ENCODE data around the gene CD33.

Gene CD33

DNA sequence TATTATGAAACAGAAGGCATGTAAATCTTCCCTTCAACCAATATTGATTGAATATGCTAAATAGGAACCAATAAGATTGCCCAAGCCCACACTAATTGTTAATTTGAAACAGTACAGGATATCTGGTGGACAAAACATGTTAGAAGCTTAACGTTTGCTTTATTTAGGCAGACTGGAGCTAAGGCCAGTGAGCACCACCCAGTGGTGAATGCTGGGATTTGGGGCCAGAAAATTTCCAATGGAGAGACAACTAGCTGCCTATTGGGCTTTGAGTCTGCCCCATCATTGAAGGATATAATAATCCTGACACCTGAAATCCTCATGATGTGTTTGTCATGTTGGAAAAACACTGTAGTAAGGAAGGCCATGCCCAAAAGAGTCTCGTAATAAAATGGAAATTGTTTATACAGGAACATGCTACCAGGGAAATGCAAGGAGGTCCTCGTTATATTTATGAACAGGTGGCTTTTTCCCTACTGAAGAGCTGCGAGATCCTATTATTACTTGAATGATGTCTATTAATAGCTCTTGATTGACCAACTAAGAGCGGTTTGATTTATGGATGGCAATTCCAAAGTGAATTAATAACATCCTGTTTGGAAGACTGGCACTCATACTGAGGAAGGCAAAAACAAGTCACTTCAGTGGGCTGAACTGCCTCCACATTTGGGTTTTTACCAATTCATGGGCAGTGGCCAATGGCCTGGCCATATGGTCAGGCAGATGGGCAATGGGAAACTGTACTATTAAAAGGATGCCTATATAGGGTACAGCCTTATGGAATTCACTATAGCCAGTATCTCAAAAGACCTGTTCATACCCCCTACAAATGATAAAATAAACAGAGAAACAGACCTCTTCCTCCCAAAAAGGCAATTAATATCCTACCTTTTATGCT, 34.7 kb downstream of the CD33 start:
- peak; percentile 51 for DNase-seq

GRCh38 chr19:51263808-51264207, 38.9 kb downstream of the CD33 start:
- no peak for DNase-seq

GRCh38 chr19:51271067-51271466, 46.2 kb downstream of the CD33 start:
- no peak for DNase-seq

GRCh38 chr19:51272183-51272810, 47.4 kb downstream of the CD33 start:
- DNase-seq, result no peak

DNA sequence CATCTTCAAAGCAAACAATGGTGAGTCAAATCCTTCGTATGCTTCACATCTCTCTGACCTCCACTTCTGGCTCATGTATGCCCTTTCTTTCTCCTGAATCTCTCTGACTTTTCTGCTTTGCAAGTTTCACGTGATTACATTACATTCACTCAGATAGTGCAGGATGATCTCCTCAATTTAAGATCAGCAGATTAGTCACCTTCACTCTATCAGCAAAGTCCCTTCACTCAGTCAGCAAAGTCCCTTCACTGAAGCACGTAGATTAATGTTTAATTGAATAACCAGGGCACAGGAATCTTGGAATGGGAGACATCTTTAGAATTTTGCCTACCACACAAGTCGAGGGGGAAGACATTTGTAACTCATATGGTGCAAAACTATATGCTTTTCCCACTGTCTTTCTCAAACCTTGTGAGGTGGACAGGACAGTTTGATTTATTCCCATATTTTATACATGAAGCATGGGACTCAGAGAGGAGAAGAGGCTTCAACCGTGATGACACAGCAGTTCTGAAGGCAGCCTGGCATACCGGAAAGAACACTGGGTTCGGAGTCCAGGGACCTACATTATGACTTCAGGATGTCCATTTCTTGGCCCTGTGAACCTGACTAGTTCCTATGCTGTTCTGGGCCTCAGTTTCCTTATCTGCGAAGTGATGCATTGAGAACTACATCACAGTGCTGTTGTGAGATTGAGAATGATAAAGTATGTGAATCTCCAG, 49.3 kb downstream of the CD33 start:
- no peak for DNase-seq

GRCh38 chr19:51277112-51277511, 52.2 kb downstream of the CD33 start:
- DNase-seq, result no peak

GRCh38 chr19:51282335-51282734, 57.5 kb downstream of the CD33 start:
- DNase-seq, result no peak

- DNase-seq, result no peak
These were observed 60.8 kb downstream of the CD33 start for GRCh38 chr19:51285682-51286081.

Data from right forelimb (tissue), 1 donor.